Lower leg skin (tissue), 4 donors: Measurements from ENCODE around the gene GNB1L. TPM values are rescaled to one million over a fixed set of nuclear protein-coding genes. Genes with fewer than 3 reads are reported as not detected.

Experiments
- DNase-seq, 2 donors: peaks; one replicate each; pipeline ENCODE4 v3.0.0-alpha.2; 2019; ENCODE audit warnings: low spot score in 2 of 2
- H3K4me3 ChIP-seq: fragments of 200-600 bp; sonication (generic); 2 replicates; pipeline ENCODE4 v1.5.1; 2017; ENCODE audit warnings: mild to moderate bottlenecking, low read depth; ENCODE audit not compliant: poor library complexity, severe bottlenecking
- CTCF ChIP-seq, 3 donors: fragments of 450-650 bp; IDR thresholded peaks; one replicate each; pipeline ENCODE4 v1.5.1; 2016; ENCODE audit warnings: antibody characterized with exemption in 3 of 3, mild to moderate bottlenecking in 3 of 3, moderate library complexity in 2 of 3
- POLR2A ChIP-seq, 2 donors: fragments of 450-650 bp; IDR thresholded peaks; one replicate each; pipeline ENCODE4 v1.6.1; 2016 to 2017; ENCODE audit warnings: antibody characterized with exemption in 2 of 2, mild to moderate bottlenecking in 1 of 2, moderate library complexity in 1 of 2
- WGBS, 2 donors: methylation state at CpG; one replicate each; pipeline ENCODE4 v1.1.5; 2018; 5-methylcytosine and 5-hydroxymethylcytosine counted together
- intact Hi-C: fragments of 100-400 bp; cut with DNase I; formaldehyde crosslinking; loops from one replicate; pipeline ENCODE4 v1.15.0; 2023; ENCODE audit warnings: low total_unique reads
- total RNA-seq, 4 donors: library from RNA; depleted of rRNA; stranded (reverse); fragments of >200 nt; gene quantifications; one replicate each; pipeline ENCODE4 v1.1.0, GENCODE V29; 2016

Gene GNB1L
- total RNA-seq, 4 donors from 2014 or later, result 10.0 to 16.2 (median 11.2) TPM

- 75 to 88% methylated on average over 16 to 20 of the region's 21 CpGs for WGBS, 2 donors
- DNase-seq, result no peak
- intact Hi-C loops, result no loop called here
- no peak overlapping the region for H3K4me3 ChIP-seq
- no peak for TF ChIP-seq POLR2A (IDR thresholded peaks at IDR 0.05)
- TF ChIP-seq CTCF (IDR thresholded peaks at IDR 0.05), result no peak
These were observed 3.1 kb downstream of the GNB1L start for GRCh38 chr22:19851291-19852176.

- TF ChIP-seq CTCF (IDR thresholded peaks at IDR 0.05), result no peak
- TF ChIP-seq POLR2A (IDR thresholded peaks at IDR 0.05), result no peak
- H3K4me3 ChIP-seq, result no peak overlapping the region
- intact Hi-C loops, result no loop called here
- no peak for DNase-seq
- 63 to 83% methylated on average over 8 of the region's 9 CpGs for WGBS, 2 donors
These were observed 3.9 kb downstream of the GNB1L start for GRCh38 chr22:19850763-19851109.

- no peak overlapping the region for H3K4me3 ChIP-seq
- intact Hi-C loops, result no loop called here
- WGBS, 2 donors, result 58 to 59% methylated on average over 9 of the region's 9 CpGs
- TF ChIP-seq POLR2A (IDR thresholded peaks at IDR 0.05), result no peak
- TF ChIP-seq CTCF (IDR thresholded peaks at IDR 0.05), result no peak
- peak in 1 of 2 donors; percentile 71 for DNase-seq
These were observed 4.6 kb downstream of the GNB1L start for GRCh38 chr22:19849835-19850762.

- WGBS, 2 donors, result 32 to 42% methylated on average over 7 of the region's 7 CpGs
- TF ChIP-seq CTCF (IDR thresholded peaks at IDR 0.05) (no peak), POLR2A (IDR thresholded peaks at IDR 0.05) (no peak)
- H3K4me3 ChIP-seq, result no peak overlapping the region
- peak in 1 of 2 donors; percentile 16 for DNase-seq
- intact Hi-C loops, result no loop called here
These were observed 6.1 kb downstream of the GNB1L start for GRCh38 chr22:19848298-19849224.

- intact Hi-C loops, result no loop called here
- no peak overlapping the region for H3K4me3 ChIP-seq
- no peak for DNase-seq
- 100% methylated on average over 2 of the region's 2 CpGs for WGBS, 2 donors
- TF ChIP-seq CTCF (IDR thresholded peaks at IDR 0.05) (no peak), POLR2A (IDR thresholded peaks at IDR 0.05) (no peak)
These were observed 7.4 kb downstream of the GNB1L start for GRCh38 chr22:19847345-19847632.
